ENCODE results near the gene RBM22.

The RBM22 gene

GRCh38 chr5:150672237-150672883, 28.5 kb downstream of the RBM22 start:
- no peak for DNase-seq

DNA sequence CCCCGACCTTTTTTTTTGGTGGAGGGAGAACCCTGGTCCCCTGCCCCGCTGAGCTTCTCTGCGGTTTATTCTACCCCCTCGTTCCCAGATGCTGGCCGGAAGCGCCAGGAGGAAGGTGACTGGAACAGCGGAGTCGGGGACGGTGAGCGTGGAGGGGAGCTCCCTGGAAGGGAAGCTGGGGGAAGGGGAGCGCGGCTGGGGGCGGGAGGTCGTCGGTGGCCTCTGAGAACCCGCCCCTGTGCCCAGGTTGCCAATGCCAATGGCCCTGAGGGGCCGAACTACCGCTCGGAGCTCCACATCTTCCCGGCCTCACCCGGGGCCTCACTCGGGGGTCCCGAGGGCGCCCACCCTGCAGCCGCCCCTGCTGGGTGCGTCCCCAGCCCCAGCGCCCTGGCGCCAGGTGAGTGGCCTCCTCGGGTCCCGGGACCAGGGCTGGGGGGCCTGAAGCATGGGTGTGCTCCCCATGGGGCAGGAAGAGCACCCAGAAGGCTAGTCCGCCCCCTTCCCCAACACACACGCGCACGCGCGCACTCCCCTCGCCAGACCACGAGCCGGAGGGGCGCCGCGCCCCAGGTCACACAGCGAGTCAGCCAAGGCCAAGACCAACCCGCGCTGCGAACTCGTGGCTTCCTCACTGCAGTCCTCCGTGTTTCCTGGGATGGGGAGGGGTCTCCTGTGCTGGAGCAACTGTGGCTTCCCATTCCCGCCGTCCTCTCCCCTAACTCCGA, 29.2 kb downstream of the RBM22 start:
- no peak for DNase-seq

DNA sequence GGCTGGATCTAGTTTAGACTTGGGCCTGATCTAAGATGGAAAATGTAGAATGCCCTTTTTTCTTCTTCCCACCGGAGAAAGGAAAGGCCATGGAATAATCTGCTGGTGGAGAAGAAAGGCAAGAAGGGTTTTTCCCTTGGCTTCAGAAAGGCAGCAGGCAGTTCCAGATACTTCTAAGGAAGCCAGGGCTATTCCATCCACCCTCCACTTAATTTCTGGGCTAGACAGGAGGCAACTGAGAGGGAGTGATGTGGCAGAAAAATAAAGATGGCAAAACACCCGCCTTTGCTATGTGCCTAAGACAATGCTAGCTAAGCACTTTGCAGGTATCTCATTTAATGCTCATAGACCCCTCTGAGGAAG, 29.9 kb downstream of the RBM22 start:
- no peak for DNase-seq

- no peak for DNase-seq
These were observed 30.5 kb downstream of the RBM22 start for GRCh38 chr5:150670275-150670947.

DNA sequence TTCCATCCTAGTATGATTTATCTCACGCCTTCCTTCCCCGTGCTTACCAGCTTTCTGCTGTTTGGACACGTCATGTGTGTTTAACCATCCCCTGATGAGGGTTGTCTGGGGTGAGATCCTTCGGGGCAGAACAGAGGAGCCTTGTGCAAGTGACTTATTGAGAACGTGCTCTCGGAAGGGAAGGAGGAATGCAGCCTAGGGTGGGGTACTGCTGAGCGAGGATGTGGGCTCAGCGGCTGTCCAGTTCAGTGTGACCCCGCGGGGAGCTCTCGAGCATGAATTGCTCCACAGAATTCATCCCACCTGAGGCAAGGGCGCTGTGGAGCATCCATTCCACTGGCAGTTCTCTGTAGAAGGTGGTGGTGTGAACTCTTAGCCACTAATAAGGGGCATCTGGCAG, 35.8 kb downstream of the RBM22 start:
- DNase-seq, result no peak

GRCh38 chr5:150663936-150664335, 36.9 kb downstream of the RBM22 start:
- no peak for DNase-seq

GRCh38 chr5:150662731-150663516, 37.9 kb downstream of the RBM22 start:
- DNase-seq, result no peak

- DNase-seq, result no peak
These were observed 38.9 kb downstream of the RBM22 start for GRCh38 chr5:150661821-150662596.

- DNase-seq, result no peak
These were observed 39.8 kb downstream of the RBM22 start, which contains the start of gene MYOZ3 for GRCh38 chr5:150661086-150661485. Gene MYOZ3 (plus strand): TSS chr5:150661251. CDS start chr5:150662942, 1,691 bp downstream.

DNA sequence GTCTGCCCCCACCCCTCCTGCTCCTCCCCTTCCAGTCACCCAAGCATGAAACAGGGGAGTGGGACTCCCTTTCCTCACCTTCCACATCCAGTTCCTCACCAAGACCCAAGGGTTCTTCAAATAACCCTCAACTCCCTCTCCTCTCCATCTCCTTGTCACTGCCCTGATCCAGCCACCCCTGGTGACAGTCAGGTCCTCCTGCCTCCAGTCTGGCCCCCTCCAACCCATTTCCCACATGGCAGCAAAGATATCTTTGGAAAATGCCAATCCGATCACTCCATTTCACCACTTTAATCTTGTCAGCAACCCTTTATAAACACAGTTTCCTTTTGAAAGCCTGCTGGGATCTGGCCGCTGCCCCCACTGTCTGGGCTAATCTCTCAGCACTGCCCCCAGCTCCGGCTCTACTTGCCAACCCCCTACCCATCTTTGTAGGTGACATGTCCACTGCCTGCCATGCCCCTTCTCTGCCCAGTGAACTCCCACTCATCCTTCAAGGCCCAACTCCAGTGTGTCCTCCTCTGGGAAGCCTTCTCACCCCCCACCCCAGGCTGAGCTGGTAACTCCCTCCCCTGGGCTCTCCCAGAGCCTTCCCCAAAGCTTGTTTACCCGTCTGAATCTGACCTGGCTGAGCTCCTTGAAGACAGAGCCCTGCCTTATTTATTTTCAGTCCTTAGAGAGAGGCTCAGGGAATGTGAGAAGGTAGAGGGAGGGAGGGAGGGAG, 40.6 kb downstream of the RBM22 start:
- DNase-seq, result no peak

- no peak for DNase-seq
These were observed 41.3 kb downstream of the RBM22 start for GRCh38 chr5:150659360-150660107.

- no peak for DNase-seq
These were observed 42.1 kb downstream of the RBM22 start for GRCh38 chr5:150658699-150659265.

- no peak for DNase-seq
These were observed 42.7 kb downstream of the RBM22 start for GRCh38 chr5:150658121-150658520.

DNA sequence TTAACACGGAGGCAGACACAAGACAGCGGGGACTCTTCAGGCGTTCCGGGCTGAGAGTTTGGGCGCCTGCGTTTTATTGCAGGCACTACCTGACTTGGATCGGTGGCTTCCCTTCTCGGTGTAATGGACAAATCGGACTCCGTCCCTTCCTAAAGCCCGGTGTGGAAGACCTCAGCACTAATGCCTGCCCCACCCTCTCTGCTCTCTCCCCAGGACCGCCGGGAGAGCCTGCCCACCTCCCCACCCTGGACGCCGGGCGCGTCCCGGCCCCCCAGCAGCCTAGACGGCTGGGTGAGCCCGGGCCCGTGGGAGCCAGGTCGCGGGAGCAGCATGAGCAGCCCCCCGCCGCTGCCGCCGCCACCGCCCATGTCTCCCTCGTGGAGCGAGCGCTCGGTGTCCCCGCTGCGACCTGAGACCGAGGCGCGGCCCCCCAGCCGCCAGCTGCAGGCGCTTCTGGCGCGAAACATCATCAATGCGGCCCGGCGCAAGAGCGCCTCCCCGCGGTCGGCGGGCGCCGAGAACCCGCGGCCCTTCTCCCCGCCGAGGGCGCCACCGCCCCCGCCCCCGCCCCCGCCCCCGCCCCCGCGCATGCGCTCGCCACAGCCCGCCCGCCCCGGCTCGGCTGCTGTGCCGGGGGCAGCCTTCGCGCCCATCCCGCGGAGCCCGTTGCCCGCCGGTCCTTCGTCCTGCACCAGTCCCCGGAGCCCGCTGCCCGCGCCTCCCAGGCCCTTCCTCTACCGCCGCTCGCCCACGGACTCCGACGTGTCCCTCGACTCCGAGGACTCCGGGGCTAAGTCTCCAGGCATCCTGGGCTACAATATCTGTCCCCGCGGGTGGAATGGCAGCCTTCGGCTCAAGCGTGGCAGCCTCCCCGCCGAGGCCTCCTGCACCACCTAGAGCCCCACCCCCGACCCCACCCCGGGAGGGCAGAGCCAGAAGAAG, 44.4 kb downstream of the RBM22 start:
- peak in 1 of 2 experiments; percentile 68 for DNase-seq

DNA sequence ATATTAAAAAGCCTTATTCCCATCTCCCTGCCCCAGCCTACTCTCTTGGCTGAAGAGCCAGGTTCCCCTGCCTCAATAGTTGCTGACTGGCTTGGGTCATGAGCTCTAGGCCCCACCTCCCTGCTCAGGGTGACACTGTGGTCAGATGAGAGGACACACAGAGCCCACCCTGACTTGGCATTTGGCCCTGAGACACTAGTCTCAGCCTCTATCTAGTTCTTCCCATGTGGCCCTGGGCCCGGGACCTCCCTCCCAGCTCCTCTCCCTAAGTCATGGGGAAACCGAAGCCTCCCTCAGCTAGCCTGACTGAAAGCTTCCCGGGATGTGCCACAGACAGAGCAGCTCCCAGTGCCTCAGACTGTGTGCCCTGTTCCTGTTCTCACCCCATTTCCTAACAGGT, 45.6 kb downstream of the RBM22 start:
- no peak for DNase-seq

GRCh38 chr5:150653762-150654556, 46.9 kb downstream of the RBM22 start:
- no peak for DNase-seq

DNA sequence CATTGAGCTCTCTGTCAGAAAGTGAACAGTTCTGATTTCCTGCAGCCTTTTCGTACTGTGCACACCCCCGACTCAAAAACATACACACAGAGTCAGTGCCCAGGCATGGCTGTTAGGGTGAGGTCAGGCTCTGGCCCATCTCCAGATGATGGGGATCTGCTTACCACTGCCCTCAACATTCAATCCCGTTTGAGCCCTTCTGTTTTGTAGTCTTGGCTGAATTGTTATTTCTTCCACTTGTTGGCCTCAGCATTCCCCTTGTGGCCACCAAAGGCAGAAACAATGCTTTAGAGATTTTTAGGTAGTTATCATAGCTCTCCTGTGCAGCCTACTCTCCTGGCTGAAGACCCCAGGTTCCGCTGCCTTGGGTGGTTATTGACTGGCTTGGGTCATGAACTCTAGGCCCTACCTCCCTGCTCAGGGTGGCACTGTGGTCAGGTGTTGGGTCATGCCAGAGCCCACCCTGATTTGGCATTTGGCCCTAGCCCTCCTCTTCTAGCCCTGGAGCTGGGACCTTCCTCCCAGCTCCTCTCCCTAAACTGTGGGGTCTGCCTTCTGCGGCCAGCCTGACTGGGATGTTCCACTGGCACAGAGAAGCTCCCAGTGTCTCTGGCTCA, 47.6 kb downstream of the RBM22 start:
- DNase-seq, result peak in 1 of 2 experiments; percentile 19

All from SW 1271 (cell line).